ENCODE measurements around the gene NT5DC1.

DNA sequence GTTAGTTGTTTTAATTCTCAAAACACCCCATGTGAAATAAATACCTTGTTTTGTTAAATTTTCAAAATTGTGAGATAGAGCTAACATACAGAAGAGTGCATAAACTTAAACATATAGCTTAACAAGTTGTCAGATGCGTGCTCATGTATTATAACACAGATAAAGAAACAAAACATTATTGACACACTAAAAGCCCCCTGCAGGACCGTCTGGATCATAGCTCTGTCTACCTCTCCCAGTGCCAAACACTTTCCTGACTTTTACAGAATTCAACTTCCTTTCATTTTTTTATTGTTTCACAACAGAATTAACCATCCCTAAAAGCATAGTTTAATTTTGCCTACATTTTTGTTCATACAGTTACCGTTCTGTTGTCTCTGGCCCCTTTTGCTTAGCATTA lies 22.1 kb upstream of the NT5DC1 start:
- TF ChIP-seq EZH2 (IDR thresholded peaks at IDR 0.05; ENCODE audit: borderline replicate concordance, insufficient read depth, low read length, poor library complexity, severe bottlenecking) (no peak), CTCF (IDR thresholded peaks at IDR 0.05; ENCODE audit: poor library complexity, severe bottlenecking) (no peak), POLR2AphosphoS5 (IDR thresholded peaks at IDR 0.05) (no peak), MXI1 (conservative IDR thresholded peaks at IDR 0.05; ENCODE audit: poor library complexity, severe bottlenecking) (no peak), RAD21 (conservative IDR thresholded peaks at IDR 0.05) (no peak), SMC3 (conservative IDR thresholded peaks at IDR 0.05; ENCODE audit: poor library complexity) (no peak), TAF1 (IDR thresholded peaks at IDR 0.05; ENCODE audit: low read depth) (no peak)
- TF ChIP-seq, protein P1, sequence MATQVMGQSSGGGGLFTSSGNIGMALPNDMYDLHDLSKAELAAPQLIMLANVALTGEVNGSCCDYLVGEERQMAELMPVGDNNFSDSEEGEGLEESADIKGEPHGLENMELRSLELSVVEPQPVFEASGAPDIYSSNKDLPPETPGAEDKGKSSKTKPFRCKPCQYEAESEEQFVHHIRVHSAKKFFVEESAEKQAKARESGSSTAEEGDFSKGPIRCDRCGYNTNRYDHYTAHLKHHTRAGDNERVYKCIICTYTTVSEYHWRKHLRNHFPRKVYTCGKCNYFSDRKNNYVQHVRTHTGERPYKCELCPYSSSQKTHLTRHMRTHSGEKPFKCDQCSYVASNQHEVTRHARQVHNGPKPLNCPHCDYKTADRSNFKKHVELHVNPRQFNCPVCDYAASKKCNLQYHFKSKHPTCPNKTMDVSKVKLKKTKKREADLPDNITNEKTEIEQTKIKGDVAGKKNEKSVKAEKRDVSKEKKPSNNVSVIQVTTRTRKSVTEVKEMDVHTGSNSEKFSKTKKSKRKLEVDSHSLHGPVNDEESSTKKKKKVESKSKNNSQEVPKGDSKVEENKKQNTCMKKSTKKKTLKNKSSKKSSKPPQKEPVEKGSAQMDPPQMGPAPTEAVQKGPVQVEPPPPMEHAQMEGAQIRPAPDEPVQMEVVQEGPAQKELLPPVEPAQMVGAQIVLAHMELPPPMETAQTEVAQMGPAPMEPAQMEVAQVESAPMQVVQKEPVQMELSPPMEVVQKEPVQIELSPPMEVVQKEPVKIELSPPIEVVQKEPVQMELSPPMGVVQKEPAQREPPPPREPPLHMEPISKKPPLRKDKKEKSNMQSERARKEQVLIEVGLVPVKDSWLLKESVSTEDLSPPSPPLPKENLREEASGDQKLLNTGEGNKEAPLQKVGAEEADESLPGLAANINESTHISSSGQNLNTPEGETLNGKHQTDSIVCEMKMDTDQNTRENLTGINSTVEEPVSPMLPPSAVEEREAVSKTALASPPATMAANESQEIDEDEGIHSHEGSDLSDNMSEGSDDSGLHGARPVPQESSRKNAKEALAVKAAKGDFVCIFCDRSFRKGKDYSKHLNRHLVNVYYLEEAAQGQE (IDR thresholded peaks at IDR 0.05; ENCODE audit: borderline replicate concordance), result no peak
